NCI-H1417 (cell line): ENCODE data around the gene CEACAM3.

ENCODE experiments used
- DNase-seq, 3 experiments: peaks; one replicate each; lab custom pipeline; 2025; lab: John Stamatoyannopoulos, UW

Gene CEACAM3

GRCh38 chr19:41792513-41793413, 3.6 kb upstream of the CEACAM3 start:
- peak in 1 of 3 experiments; percentile 92 for DNase-seq

DNA sequence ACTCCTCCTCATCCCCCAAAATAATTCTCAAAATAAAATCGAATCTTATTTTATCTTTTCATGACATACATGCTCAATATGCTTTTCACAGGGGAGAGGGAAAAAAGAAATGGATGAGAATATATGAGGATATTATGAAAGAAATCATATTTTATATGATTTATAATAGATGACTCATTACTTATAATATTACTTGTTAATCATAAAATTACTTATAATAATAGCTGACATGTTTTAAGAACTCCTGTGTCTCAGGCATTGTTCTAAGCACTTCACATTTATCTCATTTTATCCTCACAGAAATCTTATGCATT, 3.0 kb upstream of the CEACAM3 start:
- no peak for DNase-seq

DNA sequence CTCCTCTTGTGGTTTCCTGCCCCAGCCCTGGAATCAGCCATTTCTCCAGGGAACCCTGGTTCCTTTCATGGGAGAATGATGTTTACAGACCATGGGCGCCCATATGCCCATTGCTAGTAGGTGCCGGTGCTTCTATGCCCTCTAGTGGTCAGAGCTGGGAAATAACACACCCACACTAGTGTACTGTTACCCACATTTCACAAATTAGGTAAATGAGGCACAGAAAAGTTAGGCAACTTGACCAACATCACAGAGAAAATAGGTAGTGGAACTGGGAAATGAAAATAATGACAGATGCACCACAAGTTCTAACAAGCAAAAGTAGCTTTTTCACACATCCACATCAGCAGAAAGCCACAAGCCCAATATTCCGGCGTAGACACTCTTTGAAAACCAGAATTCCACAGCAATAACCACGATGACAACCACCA, 1.3 kb upstream of the CEACAM3 start:
- DNase-seq, result peak; percentile 63 to 85 (median 85)

DNA sequence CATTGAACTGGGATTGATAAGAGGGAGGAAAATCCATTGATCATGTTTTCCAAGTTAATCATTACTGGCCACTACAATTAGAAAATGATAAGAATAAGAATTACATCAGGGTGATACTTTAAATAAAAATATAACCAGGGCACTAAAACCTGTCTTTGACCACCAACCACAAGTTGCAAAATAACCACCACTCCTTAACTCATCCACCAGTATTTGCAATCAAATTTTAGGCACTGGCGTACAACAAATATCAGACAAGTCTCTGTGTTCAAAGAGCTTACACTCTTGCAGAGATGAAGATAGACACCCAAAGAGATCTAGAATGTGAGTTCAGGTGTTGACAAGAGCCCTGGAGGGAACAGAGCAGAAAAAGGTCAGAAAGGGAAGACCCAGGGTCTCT, 514 bp downstream of the CEACAM3 start:
- no peak for DNase-seq

GRCh38 chr19:41799444-41800000, 3.1 kb downstream of the CEACAM3 start:
- peak in 1 of 3 experiments; percentile 57 for DNase-seq

DNA sequence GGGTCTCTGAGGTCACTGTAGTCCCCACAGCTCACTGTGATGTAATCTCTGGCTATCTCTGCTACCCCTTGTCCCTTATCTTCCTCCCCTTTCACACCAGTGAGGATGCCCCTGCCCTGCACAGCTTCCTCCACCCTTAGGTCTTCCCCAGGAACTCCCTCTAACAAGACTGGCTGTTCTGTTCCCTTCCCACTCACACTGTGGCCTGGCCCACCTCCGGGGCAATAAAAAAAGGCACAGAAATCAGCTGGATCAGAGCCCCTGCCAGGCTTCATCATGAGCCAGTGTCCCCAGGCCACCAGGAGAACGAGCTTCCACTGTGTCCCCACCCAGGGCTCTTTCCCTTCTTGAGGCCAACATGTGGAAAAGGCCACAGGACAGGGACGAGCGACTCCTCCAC, 4.6 kb downstream of the CEACAM3 start:
- DNase-seq, result no peak

- no peak for DNase-seq
These were observed 5.4 kb downstream of the CEACAM3 start for GRCh38 chr19:41801792-41802211.

DNA sequence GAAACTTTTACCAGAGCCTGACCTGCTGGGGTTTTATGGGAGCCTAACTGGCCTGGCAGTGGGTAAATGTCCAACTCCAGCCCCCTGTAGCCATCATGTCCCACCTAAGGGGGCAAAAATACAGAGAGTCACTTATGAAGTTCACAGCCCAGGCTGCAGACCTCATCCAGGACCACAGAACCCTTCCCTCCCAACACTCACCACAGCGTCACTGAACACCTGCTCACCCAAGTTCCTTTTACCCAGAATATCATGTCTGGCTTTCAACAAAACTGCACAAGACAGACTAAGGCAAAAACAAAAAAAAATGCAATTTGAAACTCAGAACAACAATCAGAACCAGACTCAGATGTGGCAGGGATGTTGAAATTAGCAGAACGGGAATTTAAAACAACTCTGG, 6.4 kb downstream of the CEACAM3 start:
- no peak for DNase-seq

GRCh38 chr19:41804336-41804735, 7.9 kb downstream of the CEACAM3 start:
- DNase-seq, result no peak

DNA sequence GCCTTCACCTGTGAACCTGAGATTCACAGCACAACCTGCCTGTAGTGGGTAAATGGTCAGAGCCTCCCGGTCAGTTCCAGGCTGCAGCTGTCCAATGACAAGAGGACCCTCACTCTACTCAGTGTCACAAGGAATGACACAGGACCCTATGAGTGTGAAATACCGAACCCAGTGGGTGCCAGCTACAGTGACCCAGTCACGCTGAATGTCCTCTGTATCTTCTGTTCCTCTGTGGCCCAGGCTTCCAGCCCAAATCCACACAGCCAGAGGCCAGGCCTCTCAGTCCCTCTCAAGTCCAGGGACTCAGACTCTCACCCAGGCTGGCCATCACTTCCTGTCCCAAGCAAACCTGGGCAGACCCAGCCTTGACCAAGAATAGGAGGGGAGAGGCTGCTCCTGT, 10.8 kb downstream of the CEACAM3 start:
- DNase-seq, result no peak

GRCh38 chr19:41808663-41809566, 12.5 kb downstream of the CEACAM3 start:
- DNase-seq, result peak in 2 of 3 experiments; percentile 13 to 52

- DNase-seq, result no peak
These were observed 13.9 kb downstream of the CEACAM3 start for GRCh38 chr19:41810301-41810700.

- no peak for DNase-seq
These were observed 14.6 kb downstream of the CEACAM3 start for GRCh38 chr19:41811036-41811435.

GRCh38 chr19:41811981-41812380, 15.6 kb downstream of the CEACAM3 start:
- no peak for DNase-seq

GRCh38 chr19:41813911-41814310, 17.5 kb downstream of the CEACAM3 start:
- no peak for DNase-seq

DNA sequence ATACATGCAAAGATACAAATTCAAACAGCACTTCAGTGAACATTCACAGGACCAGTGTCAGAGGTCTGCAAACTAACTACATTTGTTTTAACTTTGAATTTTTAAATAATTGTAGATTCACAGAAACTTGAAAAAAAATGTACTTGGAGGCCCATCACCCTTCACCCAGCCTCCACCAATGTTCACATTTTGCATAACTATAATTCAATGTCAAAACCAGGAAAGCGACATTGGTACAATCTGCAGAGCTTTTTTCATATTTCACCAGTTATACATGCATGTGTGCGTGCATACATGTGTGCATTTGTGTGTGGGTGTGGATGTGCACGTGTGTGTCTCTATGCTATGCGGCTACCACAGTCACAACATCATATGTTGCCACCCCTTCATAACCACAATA, 18.9 kb downstream of the CEACAM3 start:
- no peak for DNase-seq

DNA sequence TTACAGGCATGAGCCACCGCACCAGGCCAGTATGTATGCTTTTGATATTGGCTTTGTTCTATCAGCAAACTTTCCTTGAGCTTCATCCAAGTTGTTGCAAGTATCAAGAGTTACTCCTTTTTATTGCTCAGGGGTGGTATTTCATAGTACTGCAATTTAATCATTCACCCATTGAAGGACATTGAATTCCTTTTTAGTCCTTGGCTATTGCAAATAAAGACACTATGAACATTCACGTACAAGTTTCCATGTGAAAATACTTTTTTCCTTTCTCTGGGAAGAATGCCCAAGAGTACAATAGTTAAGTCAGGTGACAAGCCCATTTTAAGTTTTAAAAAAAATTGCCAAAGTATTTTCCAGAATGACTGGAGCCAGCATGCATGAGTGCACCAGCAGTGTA, 20.4 kb downstream of the CEACAM3 start:
- DNase-seq, result no peak

DNA sequence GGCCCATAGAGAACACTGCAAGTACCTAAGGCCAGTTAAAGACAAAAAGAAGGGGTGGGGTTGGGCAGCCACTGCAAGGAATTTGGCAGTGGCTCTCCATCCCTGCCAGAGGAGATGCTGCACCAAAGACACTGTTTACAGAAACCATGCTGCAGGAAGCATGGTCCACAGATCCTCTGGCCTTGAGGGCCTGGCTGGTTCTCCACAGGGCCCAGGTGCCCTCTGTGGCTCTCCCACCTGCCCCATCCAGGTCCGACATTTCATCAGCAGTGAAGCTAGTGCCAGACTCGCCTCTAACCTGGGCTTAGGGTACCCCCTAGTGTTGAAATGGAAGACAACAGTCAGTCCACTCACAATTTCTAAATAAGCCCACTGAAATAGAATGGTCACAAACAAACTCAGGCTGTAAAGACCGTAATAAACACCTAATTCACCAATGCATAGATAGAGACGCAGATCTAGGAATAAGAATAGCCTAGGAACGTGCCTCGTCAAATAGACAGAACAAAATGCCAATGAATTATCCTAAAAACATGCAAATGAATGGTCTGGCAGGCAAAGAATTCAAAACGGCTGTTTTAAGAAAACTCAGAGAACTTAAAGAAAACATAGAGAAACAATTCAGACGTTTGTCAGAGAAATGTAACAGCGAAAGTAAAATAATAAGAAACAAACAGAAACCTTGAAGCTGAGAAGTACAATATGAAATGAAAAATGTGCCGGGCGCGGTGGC, 24.8 kb downstream of the CEACAM3 start:
- DNase-seq, result peak; percentile 75 to 89 (median 88)

DNA sequence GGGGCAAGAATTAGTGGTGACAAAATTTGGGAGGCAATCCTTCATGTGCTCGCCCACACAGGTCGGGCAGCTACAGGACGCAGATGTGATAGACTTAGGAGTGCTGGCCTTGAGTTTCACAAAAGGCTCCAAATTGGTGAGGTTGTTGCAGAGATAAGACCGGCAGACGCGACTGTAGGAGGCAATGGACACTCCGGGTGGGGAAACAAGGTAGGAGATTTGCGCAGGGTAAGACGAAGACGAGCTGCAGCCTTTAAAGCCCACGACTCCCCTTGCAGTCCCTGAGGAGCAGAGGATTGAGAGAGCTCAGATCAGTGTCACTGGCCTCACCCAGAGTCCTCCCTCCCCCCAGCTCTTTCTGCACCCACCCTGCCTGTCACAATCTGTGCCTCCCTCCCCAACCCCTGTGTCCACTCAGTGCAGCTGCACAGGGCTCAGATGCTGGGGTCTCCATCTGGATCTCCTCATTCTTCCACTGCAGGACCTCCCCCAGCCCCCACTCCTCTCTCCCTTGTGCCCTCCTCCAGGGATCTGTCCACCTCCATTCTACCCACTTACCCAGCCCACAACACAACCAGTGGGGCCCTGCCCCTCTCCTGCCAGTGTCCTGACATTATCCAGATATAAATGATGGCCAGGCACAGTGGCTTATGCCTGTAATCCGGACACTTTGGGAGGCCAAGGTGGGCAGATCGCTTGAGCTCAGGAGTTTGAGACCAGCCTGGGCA, 41.8 kb downstream of the CEACAM3 start:
- DNase-seq, result no peak

GRCh38 chr19:41839211-41839610, 42.8 kb downstream of the CEACAM3 start:
- DNase-seq, result no peak

- no peak for DNase-seq
These were observed 47.0 kb downstream of the CEACAM3 start for GRCh38 chr19:41843371-41843770.
